ENCODE data around the gene CHKA. TPM values are rescaled to one million over a fixed set of nuclear protein-coding genes. Genes with fewer than 3 reads are reported as not detected.

Gene CHKA
- total and polyA plus RNA-seq, 9 of the 15 experiments (the other 6 are each of a cell fraction or from before 2014, with no cell fraction given) = 3.6 to 37.0 (median 30.2) TPM

DNA sequence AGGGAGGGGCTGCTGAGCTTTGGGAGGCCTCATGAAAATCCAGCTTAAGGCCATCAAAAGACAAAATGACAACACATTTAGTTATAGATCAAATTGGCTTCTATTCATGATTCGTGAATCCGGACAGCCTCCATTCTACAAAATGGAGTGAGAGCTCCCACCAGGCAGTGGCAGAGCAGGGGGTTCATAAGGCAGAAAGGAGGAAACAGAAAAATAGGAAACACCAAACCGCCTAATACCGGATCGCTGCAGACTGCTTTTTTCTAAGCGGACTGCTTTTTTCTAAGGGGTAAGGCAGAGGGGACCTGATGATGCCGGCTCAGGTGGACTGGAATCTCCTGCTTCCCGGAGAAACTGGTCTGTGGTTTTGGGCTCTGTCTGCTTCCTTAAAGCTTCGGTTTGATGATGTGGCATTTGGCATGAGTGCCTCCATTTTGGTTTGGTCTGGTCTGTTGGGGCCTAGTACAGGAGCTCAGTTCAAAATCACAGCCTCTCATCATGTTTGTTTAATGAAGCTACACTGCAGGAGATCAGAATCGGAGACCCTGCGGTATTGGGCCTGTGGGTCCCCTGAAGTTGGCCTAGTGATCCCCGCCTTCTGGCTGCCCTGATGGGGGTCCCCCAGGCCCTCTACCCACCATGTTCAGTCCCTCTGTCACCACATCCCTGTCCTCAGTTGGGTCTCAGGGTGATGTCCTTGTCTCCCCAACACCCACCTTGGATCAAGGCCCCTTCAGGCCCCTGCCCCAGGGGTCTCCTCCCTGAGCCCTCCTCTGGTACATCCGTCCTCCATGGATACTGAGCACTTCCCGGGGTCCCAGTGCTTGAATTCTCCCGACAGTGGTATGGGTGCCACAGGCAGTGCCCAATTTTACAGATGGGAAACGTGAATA, 109.9 kb downstream of the CHKA start (continued):
- TF ChIP-seq, protein P1, sequence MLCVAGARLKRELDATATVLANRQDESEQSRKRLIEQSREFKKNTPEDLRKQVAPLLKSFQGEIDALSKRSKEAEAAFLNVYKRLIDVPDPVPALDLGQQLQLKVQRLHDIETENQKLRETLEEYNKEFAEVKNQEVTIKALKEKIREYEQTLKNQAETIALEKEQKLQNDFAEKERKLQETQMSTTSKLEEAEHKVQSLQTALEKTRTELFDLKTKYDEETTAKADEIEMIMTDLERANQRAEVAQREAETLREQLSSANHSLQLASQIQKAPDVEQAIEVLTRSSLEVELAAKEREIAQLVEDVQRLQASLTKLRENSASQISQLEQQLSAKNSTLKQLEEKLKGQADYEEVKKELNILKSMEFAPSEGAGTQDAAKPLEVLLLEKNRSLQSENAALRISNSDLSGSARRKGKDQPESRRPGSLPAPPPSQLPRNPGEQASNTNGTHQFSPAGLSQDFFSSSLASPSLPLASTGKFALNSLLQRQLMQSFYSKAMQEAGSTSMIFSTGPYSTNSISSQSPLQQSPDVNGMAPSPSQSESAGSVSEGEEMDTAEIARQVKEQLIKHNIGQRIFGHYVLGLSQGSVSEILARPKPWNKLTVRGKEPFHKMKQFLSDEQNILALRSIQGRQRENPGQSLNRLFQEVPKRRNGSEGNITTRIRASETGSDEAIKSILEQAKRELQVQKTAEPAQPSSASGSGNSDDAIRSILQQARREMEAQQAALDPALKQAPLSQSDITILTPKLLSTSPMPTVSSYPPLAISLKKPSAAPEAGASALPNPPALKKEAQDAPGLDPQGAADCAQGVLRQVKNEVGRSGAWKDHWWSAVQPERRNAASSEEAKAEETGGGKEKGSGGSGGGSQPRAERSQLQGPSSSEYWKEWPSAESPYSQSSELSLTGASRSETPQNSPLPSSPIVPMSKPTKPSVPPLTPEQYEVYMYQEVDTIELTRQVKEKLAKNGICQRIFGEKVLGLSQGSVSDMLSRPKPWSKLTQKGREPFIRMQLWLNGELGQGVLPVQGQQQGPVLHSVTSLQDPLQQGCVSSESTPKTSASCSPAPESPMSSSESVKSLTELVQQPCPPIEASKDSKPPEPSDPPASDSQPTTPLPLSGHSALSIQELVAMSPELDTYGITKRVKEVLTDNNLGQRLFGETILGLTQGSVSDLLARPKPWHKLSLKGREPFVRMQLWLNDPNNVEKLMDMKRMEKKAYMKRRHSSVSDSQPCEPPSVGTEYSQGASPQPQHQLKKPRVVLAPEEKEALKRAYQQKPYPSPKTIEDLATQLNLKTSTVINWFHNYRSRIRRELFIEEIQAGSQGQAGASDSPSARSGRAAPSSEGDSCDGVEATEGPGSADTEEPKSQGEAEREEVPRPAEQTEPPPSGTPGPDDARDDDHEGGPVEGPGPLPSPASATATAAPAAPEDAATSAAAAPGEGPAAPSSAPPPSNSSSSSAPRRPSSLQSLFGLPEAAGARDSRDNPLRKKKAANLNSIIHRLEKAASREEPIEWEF (CRISPR knock-in tag; IDR thresholded peaks at IDR 0.05) = no peak
- TF ChIP-seq KLF6 (CRISPR knock-in tag; IDR thresholded peaks at IDR 0.05; ENCODE audit: borderline replicate concordance) (peak; percentile 72; the same call in 1 of the 2 replicates), ARHGAP35 (IDR thresholded peaks at IDR 0.05; ENCODE audit: partially characterized antibody) (no peak), ZNF583 (CRISPR knock-in tag; IDR thresholded peaks at IDR 0.05) (peak; percentile 92), RNF2 (IDR thresholded peaks at IDR 0.05) (no peak), LARP7 (IDR thresholded peaks at IDR 0.05) (no peak), ZNF79 (CRISPR knock-in tag; IDR thresholded peaks at IDR 0.05; ENCODE audit: low read depth) (peak; percentile 51; the same call in 1 of the 2 replicates), EWSR1 (IDR thresholded peaks at IDR 0.05; ENCODE audit: borderline replicate concordance, low read depth, partially characterized antibody) (no peak), ZFPM2 (CRISPR knock-in tag; IDR thresholded peaks at IDR 0.05) (no peak), HDAC6 (IDR thresholded peaks at IDR 0.05; ENCODE audit: low read depth, low read length) (no peak), ELF4 (CRISPR knock-in tag; IDR thresholded peaks at IDR 0.05) (no peak), POU5F1 (IDR thresholded peaks at IDR 0.05; ENCODE audit: borderline replicate concordance, low read depth, low read length, partially characterized antibody) (no peak), FOXK2 (conservative IDR thresholded peaks at IDR 0.05 in 1 of 2, IDR thresholded peaks at IDR 0.05 in 1 of 2; ENCODE audit: low read depth in 2 of 2) (no peak), ZZZ3 (IDR thresholded peaks at IDR 0.05) (no peak)
- TF ChIP-seq, protein P2, sequence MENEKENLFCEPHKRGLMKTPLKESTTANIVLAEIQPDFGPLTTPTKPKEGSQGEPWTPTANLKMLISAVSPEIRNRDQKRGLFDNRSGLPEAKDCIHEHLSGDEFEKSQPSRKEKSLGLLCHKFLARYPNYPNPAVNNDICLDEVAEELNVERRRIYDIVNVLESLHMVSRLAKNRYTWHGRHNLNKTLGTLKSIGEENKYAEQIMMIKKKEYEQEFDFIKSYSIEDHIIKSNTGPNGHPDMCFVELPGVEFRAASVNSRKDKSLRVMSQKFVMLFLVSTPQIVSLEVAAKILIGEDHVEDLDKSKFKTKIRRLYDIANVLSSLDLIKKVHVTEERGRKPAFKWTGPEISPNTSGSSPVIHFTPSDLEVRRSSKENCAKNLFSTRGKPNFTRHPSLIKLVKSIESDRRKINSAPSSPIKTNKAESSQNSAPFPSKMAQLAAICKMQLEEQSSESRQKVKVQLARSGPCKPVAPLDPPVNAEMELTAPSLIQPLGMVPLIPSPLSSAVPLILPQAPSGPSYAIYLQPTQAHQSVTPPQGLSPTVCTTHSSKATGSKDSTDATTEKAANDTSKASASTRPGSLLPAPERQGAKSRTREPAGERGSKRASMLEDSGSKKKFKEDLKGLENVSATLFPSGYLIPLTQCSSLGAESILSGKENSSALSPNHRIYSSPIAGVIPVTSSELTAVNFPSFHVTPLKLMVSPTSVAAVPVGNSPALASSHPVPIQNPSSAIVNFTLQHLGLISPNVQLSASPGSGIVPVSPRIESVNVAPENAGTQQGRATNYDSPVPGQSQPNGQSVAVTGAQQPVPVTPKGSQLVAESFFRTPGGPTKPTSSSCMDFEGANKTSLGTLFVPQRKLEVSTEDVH (IDR thresholded peaks at IDR 0.05; ENCODE audit: low read depth, partially characterized antibody) = no peak
- TF ChIP-seq, protein P3, sequence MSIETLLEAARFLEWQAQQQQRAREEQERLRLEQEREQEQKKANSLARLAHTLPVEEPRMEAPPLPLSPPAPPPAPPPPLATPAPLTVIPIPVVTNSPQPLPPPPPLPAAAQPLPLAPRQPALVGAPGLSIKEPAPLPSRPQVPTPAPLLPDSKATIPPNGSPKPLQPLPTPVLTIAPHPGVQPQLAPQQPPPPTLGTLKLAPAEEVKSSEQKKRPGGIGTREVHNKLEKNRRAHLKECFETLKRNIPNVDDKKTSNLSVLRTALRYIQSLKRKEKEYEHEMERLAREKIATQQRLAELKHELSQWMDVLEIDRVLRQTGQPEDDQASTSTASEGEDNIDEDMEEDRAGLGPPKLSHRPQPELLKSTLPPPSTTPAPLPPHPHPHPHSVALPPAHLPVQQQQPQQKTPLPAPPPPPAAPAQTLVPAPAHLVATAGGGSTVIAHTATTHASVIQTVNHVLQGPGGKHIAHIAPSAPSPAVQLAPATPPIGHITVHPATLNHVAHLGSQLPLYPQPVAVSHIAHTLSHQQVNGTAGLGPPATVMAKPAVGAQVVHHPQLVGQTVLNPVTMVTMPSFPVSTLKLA (conservative IDR thresholded peaks at IDR 0.05) = no peak
